ENCODE measurements around the gene PNPLA2.

Gene PNPLA2

DNA sequence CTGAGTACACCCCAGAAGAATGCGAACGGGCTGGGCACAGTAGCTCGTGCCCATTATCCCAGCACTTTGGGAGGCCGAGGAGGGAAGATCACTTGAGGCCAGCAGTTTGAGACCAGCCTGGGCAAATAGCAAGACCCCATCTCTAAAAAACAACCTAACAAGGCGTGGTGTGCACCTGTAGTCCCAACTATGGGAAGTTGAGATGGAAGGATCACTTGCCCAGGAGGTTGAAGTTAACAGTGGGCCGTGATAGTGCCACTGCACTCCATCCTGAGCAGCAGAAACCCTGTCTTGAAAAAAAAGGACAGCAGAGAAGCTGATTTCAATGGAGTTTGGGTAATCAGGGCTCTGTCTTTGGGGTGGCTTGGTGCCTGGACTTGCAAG lies 5.7 kb upstream of the PNPLA2 start:
- H3K27ac ChIP-seq = no peak overlapping the region
- DNase-seq (ENCODE audit: low read depth, low spot score) = no peak

DNA sequence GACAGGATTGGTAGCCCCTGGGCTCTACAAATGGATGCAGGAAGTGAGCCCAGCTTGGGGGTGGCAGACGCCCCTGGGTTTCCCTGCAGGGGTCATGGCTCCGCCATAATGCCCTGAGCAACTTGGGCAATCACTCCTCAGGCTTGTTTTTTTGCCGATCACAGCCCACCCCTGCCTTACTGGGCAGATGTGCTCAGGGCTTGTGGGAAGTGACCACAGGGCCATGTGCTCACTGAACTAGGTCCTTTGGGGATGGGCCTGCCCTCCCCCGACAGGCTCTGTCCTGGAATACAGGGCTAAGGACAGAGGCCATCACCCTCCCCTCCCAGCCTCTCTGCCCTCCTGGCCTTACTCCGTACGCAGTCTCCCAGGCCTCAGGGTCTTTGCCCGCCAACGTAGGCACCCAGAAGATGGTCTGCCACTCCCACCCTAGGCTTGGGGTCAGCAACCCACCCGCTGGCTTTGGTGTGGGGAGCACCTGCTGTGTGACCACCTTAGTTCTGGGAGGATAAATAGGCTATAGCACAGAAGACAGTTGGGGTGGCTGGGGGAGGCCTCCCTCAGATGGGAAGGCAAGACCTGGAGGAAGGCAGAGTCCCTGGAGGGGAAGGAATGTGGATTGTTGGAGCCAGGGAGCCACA lies 5.1 kb upstream of the PNPLA2 start:
- DNase-seq (ENCODE audit: low read depth, low spot score) = no peak

GRCh38 chr11:815675-816432 lies 2.9 kb upstream of the PNPLA2 start:
- no peak overlapping the region for H3K27ac ChIP-seq
- no peak for DNase-seq (ENCODE audit: low read depth, low spot score)

More for the DNA sequence above, 5.1 kb upstream of the PNPLA2 start:
- no peak overlapping the region for H3K27ac ChIP-seq

GRCh38 chr11:816433-816779 lies 2.3 kb upstream of the PNPLA2 start:
- H3K27ac ChIP-seq = no peak overlapping the region
- DNase-seq (ENCODE audit: low read depth, low spot score) = no peak

DNA sequence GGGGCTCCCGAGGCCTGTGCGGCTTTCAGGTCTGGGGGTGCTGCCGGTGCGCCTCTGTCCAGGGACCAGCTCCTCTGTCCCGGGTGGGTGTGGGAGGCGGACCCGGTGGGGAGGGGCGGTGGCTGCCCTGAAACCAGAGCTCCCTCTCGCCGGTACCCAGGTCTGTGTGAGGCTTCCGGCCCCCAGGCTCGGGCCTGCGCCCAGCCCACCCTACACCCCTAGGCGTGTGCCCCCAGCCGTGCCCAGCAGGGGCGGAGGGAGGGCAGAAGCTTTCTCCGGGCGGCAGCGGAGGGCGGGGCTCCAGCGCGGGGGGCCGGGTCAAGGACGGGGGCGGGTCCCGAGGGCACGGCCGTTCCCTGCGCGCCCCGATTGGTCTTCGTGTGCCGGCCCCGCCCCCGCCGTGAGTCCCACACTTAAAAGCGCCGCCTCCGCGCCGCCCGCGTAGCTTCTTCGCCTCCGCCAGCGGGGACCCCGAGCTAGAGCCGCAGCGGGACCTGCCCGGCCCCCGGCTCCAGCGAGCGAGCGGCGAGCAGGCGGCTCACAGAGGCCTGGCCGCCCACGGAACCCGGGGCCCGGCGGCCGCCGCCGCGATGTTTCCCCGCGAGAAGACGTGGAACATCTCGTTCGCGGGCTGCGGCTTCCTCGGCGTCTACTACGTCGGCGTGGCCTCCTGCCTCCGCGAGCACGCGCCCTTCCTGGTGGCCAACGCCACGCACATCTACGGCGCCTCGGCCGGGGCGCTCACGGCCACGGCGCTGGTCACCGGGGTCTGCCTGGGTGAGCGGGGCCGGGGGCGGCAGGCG lies 616 bp downstream of the PNPLA2 start:
- no peak for DNase-seq (ENCODE audit: low read depth, low spot score)
- peak overlapping the region; percentile 92 for H3K27ac ChIP-seq

- DNase-seq (ENCODE audit: low read depth, low spot score) = no peak
- peak overlapping the region; percentile 92 for H3K27ac ChIP-seq
Measured at GRCh38 chr11:819943-820649, 1.4 kb downstream of the PNPLA2 start.

- no peak for DNase-seq (ENCODE audit: low read depth, low spot score)
- peak overlapping the region; percentile 92 for H3K27ac ChIP-seq
Measured at GRCh38 chr11:820655-821511, 2.2 kb downstream of the PNPLA2 start.

- no peak for DNase-seq (ENCODE audit: low read depth, low spot score)
Measured at GRCh38 chr11:821512-822371, 3.0 kb downstream of the PNPLA2 start.

GRCh38 chr11:823441-824291 lies 5.0 kb downstream of the PNPLA2 start:
- no peak for DNase-seq (ENCODE audit: low read depth, low spot score)
- H3K27ac ChIP-seq = no peak overlapping the region

More at GRCh38 chr11:821512-822371, 3.0 kb downstream of the PNPLA2 start:
- H3K27ac ChIP-seq = peak overlapping the region; percentile 92

DNA sequence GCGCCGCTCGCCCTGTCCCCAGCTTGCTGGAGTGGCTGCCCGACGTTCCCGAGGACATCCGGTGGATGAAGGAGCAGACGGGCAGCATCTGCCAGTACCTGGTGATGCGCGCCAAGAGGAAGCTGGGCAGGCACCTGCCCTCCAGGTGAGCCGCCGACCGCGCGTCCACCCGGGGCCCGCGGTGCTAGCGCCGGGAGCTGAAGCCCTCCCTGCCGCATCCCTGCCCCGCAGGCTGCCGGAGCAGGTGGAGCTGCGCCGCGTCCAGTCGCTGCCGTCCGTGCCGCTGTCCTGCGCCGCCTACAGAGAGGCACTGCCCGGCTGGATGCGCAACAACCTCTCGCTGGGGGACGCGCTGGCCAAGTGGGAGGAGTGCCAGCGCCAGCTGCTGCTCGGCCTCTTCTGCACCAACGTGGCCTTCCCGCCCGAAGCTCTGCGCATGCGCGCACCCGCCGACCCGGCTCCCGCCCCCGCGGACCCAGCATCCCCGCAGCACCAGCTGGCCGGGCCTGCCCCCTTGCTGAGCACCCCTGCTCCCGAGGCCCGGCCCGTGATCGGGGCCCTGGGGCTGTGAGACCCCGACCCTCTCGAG lies 5.7 kb downstream of the PNPLA2 start:
- no peak overlapping the region for H3K27ac ChIP-seq
- DNase-seq (ENCODE audit: low read depth, low spot score) = no peak

- H3K27ac ChIP-seq = no peak overlapping the region
- DNase-seq (ENCODE audit: low read depth, low spot score) = no peak
Measured at GRCh38 chr11:824942-825341, 6.2 kb downstream of the PNPLA2 start.

DNA sequence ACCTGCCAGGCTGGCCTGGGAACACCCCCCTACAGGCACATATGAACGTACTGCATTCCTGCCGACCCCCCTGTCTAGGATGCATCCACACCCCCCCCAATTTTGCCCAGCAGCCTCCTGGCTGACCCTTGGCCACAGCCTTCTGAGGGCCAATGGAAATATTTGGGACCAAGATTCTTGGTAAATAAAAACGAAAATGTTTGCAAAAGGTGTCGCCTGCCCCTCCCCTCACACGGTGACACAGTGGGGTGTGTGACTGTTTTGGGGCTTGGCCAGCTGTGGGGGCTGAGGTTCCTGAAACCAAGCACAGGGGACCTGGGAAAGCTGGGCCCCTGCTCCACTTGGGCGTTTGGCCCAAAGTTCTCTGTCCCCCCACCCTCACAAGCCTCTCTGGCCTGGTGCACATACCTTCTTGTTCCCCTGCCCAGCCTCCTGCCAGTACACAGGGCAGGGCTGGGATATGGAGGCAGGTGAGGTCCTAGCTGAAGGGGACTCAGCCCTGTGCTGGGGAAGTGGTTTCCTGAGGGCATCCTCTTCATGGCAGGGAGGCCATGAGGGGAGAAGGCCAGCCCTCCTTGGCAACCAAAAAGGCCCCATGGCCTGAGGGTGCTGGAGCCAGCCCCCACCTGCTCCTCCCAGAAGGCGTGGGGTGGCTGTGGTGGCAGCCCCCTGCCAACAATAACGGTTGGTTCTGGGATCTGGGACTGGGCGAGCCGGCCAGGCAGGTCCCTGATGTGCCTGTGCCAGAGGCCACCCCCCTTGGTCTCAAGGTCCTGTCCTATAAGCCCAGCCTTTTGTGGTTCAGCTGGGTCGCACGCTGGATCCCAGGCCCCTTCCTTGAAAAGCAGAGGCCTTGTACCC lies 6.9 kb downstream of the PNPLA2 start:
- no peak overlapping the region for H3K27ac ChIP-seq
- no peak for DNase-seq (ENCODE audit: low read depth, low spot score)

GRCh38 chr11:826227-826621 lies 7.5 kb downstream of the PNPLA2 start:
- no peak overlapping the region for H3K27ac ChIP-seq
- DNase-seq (ENCODE audit: low read depth, low spot score) = no peak

- no peak overlapping the region for H3K27ac ChIP-seq
- DNase-seq (ENCODE audit: low read depth, low spot score) = no peak
Measured at GRCh38 chr11:826836-827145, 8.1 kb downstream of the PNPLA2 start.

GRCh38 chr11:827146-827896 lies 8.6 kb downstream of the PNPLA2 start:
- H3K27ac ChIP-seq = no peak overlapping the region
- no peak for DNase-seq (ENCODE audit: low read depth, low spot score)

DNA sequence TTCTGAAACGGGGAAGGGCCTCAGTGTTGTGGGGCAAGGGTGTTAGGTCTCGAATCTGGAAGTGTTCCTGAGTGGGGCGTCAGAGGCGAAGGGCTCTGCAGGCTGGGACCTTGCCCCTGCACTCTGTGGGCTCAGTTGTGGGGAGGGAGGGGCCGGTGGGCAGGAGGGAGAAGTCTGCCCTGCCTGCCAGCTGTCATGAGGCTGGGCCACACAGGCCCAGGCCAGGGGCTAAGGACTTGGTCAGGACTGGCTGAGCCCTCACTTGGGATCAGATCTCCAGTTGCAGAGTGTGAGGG lies 9.1 kb downstream of the PNPLA2 start, which contains the start of gene CRACR2B:
Gene CRACR2B, plus strand, starts transcription at position 23 of the 296 bp plus-strand sequence. CDS start 689 bp downstream, outside the sequence.
- no peak for DNase-seq (ENCODE audit: low read depth, low spot score)
- no peak within 1 kb of the TSS for H3K27ac ChIP-seq

All from epithelial cell of prostate (primary cell).